HEK293 (cell line): ENCODE data around the gene PPP1R1B.

Experiments
- BCL11B ChIP-seq: fragments of 450-650 bp; formaldehyde crosslinking; IDR thresholded peaks from 2 replicates; pipeline ENCODE4 v1.5.1; 2016; ENCODE audit warnings: low read depth, missing biosample characterization, missing genetic modification characterization
- BCL6B ChIP-seq: fragments of 450-650 bp; formaldehyde crosslinking; IDR thresholded peaks from 2 replicates; pipeline ENCODE4 v1.5.1; 2017; ENCODE audit warnings: missing biosample characterization, missing genetic modification characterization
- FEZF1 ChIP-seq: fragments of 450-650 bp; formaldehyde crosslinking; IDR thresholded peaks from 2 replicates; pipeline ENCODE4 v1.5.1; 2016; ENCODE audit warnings: missing biosample characterization, missing genetic modification characterization
- GLI4 ChIP-seq: fragments of 450-650 bp; formaldehyde crosslinking; IDR thresholded peaks from 2 replicates; pipeline ENCODE4 v1.5.1; 2016; ENCODE audit warnings: missing biosample characterization, missing genetic modification characterization
- GLIS1 ChIP-seq: fragments of 450-650 bp; formaldehyde crosslinking; IDR thresholded peaks from 2 replicates; pipeline ENCODE4 v1.5.1; 2016; ENCODE audit warnings: missing biosample characterization, missing genetic modification characterization
- MEIS1 ChIP-seq: sonication (generic); formaldehyde crosslinking; IDR thresholded peaks from 2 replicates; pipeline ENCODE4 v1.8.1; 2022; ENCODE audit warnings: missing genetic modification reagents, mild to moderate bottlenecking, borderline replicate concordance
- OVOL3 ChIP-seq: fragments of 450-650 bp; formaldehyde crosslinking; IDR thresholded peaks from 2 replicates; pipeline ENCODE4 v1.5.1; 2016; ENCODE audit warnings: missing biosample characterization, missing genetic modification characterization
- PATZ1 ChIP-seq: fragments of 450-650 bp; formaldehyde crosslinking; IDR thresholded peaks from 2 replicates; pipeline ENCODE4 v1.5.1; 2016; ENCODE audit warnings: missing biosample characterization, missing genetic modification characterization
- PRDM2 ChIP-seq: fragments of 450-650 bp; formaldehyde crosslinking; IDR thresholded peaks from 2 replicates; pipeline ENCODE4 v1.5.1; 2016; ENCODE audit warnings: missing biosample characterization, missing genetic modification characterization, borderline replicate concordance
- REPIN1 ChIP-seq: fragments of 450-650 bp; formaldehyde crosslinking; IDR thresholded peaks from 2 replicates; pipeline ENCODE4 v1.5.1; 2017; ENCODE audit warnings: missing biosample characterization, missing genetic modification characterization, low read depth
- ZBTB21 ChIP-seq: fragments of 450-650 bp; formaldehyde crosslinking; IDR thresholded peaks from 2 replicates; pipeline ENCODE4 v1.5.1; 2017; ENCODE audit warnings: missing biosample characterization, missing genetic modification characterization
- ZBTB26 ChIP-seq: fragments of 450-650 bp; formaldehyde crosslinking; optimal IDR thresholded peaks from 2 replicates; pipeline ENCODE3; 2016; ENCODE audit warnings: missing biosample characterization, mild to moderate bottlenecking, missing genetic modification characterization
- ZBTB48 ChIP-seq: fragments of 450-650 bp; formaldehyde crosslinking; IDR thresholded peaks from 2 replicates; pipeline ENCODE4 v1.5.1; 2016; ENCODE audit warnings: missing biosample characterization, missing genetic modification characterization
- ZNF157 ChIP-seq: fragments of 450-650 bp; formaldehyde crosslinking; IDR thresholded peaks from 2 replicates; pipeline ENCODE4 v1.5.1; 2016; ENCODE audit warnings: missing biosample characterization, missing genetic modification characterization
- ZNF2 ChIP-seq: fragments of 450-650 bp; formaldehyde crosslinking; IDR thresholded peaks from 2 replicates; pipeline ENCODE4 v1.5.1; 2016; ENCODE audit warnings: missing biosample characterization, missing genetic modification characterization
- ZNF214 ChIP-seq: fragments of 450-650 bp; formaldehyde crosslinking; IDR thresholded peaks from 2 replicates; pipeline ENCODE4 v1.5.1; 2017; ENCODE audit warnings: missing biosample characterization, mild to moderate bottlenecking, missing genetic modification characterization, borderline replicate concordance
- ZNF292 ChIP-seq: fragments of 450-650 bp; formaldehyde crosslinking; IDR thresholded peaks from 2 replicates; pipeline ENCODE4 v1.5.1; 2016; ENCODE audit warnings: low read depth, missing biosample characterization, missing genetic modification characterization, borderline replicate concordance
- ZNF335 ChIP-seq: fragments of 450-650 bp; formaldehyde crosslinking; conservative IDR thresholded peaks from 2 replicates; pipeline ENCODE4 v1.5.1; 2016; ENCODE audit warnings: missing biosample characterization, missing genetic modification characterization
- ZNF488 ChIP-seq: fragments of 450-650 bp; formaldehyde crosslinking; IDR thresholded peaks from 2 replicates; pipeline ENCODE4 v1.5.1; 2016; ENCODE audit warnings: missing biosample characterization, missing genetic modification characterization
- ZNF513 ChIP-seq: fragments of 450-650 bp; IDR thresholded peaks from 2 replicates; pipeline ENCODE4 v1.5.1; 2018; ENCODE audit warnings: missing biosample characterization, missing genetic modification characterization
- ZNF521 ChIP-seq: fragments of 450-650 bp; formaldehyde crosslinking; IDR thresholded peaks from 2 replicates; pipeline ENCODE4 v1.5.1; 2017; ENCODE audit warnings: missing biosample characterization, mild to moderate bottlenecking, missing genetic modification characterization
- ZNF549 ChIP-seq: fragments of 450-650 bp; IDR thresholded peaks from 2 replicates; pipeline ENCODE4 v1.5.1; 2018; ENCODE audit warnings: missing biosample characterization, missing genetic modification characterization, mild to moderate bottlenecking, inconsistent platforms, moderate library complexity
- ZSCAN23 ChIP-seq: fragments of 450-650 bp; formaldehyde crosslinking; IDR thresholded peaks from 2 replicates; pipeline ENCODE4 v1.5.1; 2016; ENCODE audit warnings: missing biosample characterization, missing genetic modification characterization
- ZSCAN5A ChIP-seq: fragments of 450-650 bp; formaldehyde crosslinking; IDR thresholded peaks from 2 replicates; pipeline ENCODE4 v1.5.1; 2016; ENCODE audit warnings: missing biosample characterization, missing genetic modification characterization

The PPP1R1B gene

GRCh38 chr17:39621523-39622379 is 5.0 kb upstream of the PPP1R1B start (continued):
- TF ChIP-seq BCL6B (tag by site-specific recombination), result no peak
- TF ChIP-seq REPIN1 (tag by site-specific recombination), result no peak
- TF ChIP-seq MEIS1, result no peak
- no peak for TF ChIP-seq PRDM2 (tag by site-specific recombination)
- no peak for TF ChIP-seq ZNF292
- TF ChIP-seq ZNF2 (tag by site-specific recombination), result peak; percentile 56; the same call in 1 of the 2 replicates
- TF ChIP-seq ZBTB21 (tag by site-specific recombination), result no peak
- no peak for TF ChIP-seq BCL11B
- TF ChIP-seq ZNF549 (tag by site-specific recombination), result no peak
- TF ChIP-seq ZSCAN23, result no peak
- TF ChIP-seq ZNF488, result no peak
- no peak for TF ChIP-seq ZBTB48 (tag by site-specific recombination)
- no peak for TF ChIP-seq PATZ1 (tag by site-specific recombination)
- TF ChIP-seq ZSCAN5A (tag by site-specific recombination), result no peak
- no peak for TF ChIP-seq ZNF157
- no peak for TF ChIP-seq ZNF214
- no peak for TF ChIP-seq ZNF513 (tag by site-specific recombination)
- peak; percentile 19 for TF ChIP-seq ZBTB26 (tag by site-specific recombination)
- TF ChIP-seq OVOL3 (tag by site-specific recombination), result no peak
- peak; percentile 19; the same call in 1 of the 2 replicates for TF ChIP-seq GLIS1
- TF ChIP-seq GLI4 (tag by site-specific recombination), result no peak
- TF ChIP-seq ZNF335 (tag by site-specific recombination), result peak; percentile 26; the same call in 1 of the 2 replicates
- no peak for TF ChIP-seq FEZF1 (tag by site-specific recombination)
- no peak for TF ChIP-seq ZNF521 (tag by site-specific recombination)
